Brain microvascular endothelial cell (primary cell): ENCODE results near the gene OR2M5.

ENCODE experiments used
- DNase-seq: peaks from one replicate; pipeline ENCODE4 v3.0.0-alpha.2; 2020
- H3K27ac ChIP-seq: fragments of 250-450 bp; sonication (Bioruptor Pico); 2 replicates; pipeline ENCODE4 v1.5.1; 2020; ENCODE audit warnings: mild to moderate bottlenecking, moderate library complexity
- H3K27me3 ChIP-seq: fragments of 250-450 bp; sonication (Bioruptor Pico); replicated peaks from 2 replicates; pipeline ENCODE4 v1.5.1; 2020; ENCODE audit warnings: mild to moderate bottlenecking
- H3K36me3 ChIP-seq: fragments of 250-450 bp; sonication (Bioruptor Pico); replicated peaks from 2 replicates; pipeline ENCODE4 v1.5.1; 2020; ENCODE audit warnings: mild to moderate bottlenecking
- H3K4me3 ChIP-seq: 2 replicates; pipeline ENCODE4 v1.5.1; 2011; ENCODE audit warnings: low read depth, mild to moderate bottlenecking, control low read depth, low read length, moderate library complexity
- CTCF ChIP-seq: IDR thresholded peaks from 2 replicates; pipeline ENCODE4 v1.5.1; 2011; ENCODE audit warnings: low read depth, mild to moderate bottlenecking, moderate library complexity, low read length, control low read depth, inconsistent platforms; ENCODE audit errors: missing control alignments
- in situ Hi-C: cut with HindIII; loops from 2 replicates; pipeline ENCODE4 v1.10.0; 2017; ENCODE audit warnings: low sequenced_read_pairs, low pct_ligation_motif_present

Gene OR2M5

GRCh38 chr1:248127653-248128052 is 17.3 kb upstream of the OR2M5 start:
- Histone ChIP-seq H3K27ac (no peak overlapping the region), H3K27me3 (no peaks in the 10 kb centered on the region), H3K36me3 (no peaks in the 10 kb centered on the region), H3K4me3 (no peak overlapping the region)
- in situ Hi-C loops: no loop called here
- TF ChIP-seq CTCF: no peak
- no peak for DNase-seq

GRCh38 chr1:248136811-248137210 is 8.1 kb upstream of the OR2M5 start:
- TF ChIP-seq CTCF: no peak
- DNase-seq: no peak

DNA sequence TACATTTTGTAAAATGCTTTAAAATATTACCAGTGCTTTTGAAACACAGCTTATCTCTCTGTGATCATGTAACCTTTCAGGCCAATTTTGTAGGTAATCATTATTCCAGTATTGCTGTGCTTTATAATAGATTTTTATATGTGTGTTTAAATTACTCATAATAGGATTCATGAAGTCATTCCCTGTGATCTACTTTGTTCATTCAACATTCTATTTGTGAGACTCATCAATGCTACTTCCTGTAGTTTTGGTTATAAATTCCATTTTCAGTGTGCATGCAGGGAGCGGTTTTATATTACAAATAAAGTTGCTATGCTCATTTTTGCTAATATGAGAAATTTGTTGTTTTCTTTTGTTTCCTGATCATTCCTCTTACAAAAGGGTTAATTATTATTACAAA is 4.1 kb upstream of the OR2M5 start:
- no peak for TF ChIP-seq CTCF
- no peak for DNase-seq
- in situ Hi-C loops: no loop called here
- Histone ChIP-seq H3K27ac (no peak overlapping the region), H3K4me3 (no peak overlapping the region), H3K27me3 (no peaks in the 10 kb centered on the region), H3K36me3 (no peaks in the 10 kb centered on the region)

More at GRCh38 chr1:248136811-248137210, 8.1 kb upstream of the OR2M5 start:
- in situ Hi-C loops: no loop called here
- Histone ChIP-seq H3K27ac (no peak overlapping the region), H3K36me3 (no peaks in the 10 kb centered on the region), H3K27me3 (no peaks in the 10 kb centered on the region), H3K4me3 (no peak overlapping the region)

DNA sequence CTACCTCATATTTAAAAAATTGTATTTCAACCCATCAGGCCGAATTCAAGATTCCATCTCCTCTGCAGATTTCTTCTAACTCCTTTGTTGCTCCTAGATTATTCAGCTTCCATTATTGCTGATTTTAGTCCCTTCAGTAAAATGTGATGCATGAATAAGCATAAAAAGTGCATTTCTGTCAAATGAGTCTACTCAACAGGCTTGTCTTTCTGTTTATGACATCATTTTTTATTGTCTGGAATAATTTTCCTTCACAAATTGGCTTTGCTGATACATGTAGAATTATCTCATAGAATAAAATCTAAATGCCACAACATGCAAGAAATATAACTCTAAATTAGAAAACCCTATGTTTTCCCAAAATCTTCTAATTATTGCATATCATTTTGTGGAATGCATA is 1.6 kb upstream of the OR2M5 start:
- in situ Hi-C loops: no loop called here

DNA sequence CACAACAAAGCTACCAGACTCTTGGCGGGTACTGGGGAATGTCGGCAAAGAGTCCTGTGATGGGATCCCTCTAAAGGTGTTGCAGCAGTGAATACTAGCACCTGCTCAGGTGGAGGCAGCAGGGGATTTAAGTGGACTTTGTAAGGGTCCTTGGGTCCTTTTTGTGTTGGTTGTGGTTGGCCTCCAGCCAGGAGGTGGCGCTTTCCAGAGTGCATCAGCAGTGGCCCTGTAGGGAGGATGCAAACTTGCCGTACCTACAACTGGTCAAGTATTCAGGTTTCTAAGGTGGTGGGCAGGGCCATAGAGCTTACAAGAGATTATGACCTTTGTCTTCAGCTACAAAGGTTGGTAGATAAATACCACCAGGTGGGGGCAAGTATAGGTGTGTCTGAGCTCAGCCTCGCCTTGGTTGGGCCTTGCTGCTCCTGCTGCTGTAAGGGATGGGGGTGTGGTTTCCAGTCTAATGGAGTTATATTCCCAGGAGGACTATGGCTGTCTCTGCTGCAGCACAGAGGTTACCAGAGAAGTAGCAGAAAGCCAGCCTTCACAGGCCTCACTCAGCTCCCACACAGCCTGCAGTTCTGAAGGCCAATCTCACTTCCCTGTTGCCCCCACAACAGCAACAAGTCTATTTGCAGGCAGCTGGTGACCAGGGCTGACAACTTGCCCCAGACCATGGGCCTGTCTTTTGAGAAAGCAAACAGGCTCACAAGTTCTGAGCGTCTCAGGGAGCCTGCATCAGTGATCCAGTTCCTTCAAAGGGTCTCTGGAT is 7.3 kb downstream of the OR2M5 start:
- no peak for TF ChIP-seq CTCF
- in situ Hi-C loops: no loop called here
- no peak overlapping the region for H3K27ac ChIP-seq
- no peak overlapping the region for H3K4me3 ChIP-seq
- no peak for DNase-seq
- H3K36me3 ChIP-seq: no peaks in the 10 kb centered on the region
- no peaks in the 10 kb centered on the region for H3K27me3 ChIP-seq

More for the DNA sequence above, 1.6 kb upstream of the OR2M5 start:
- no peak for TF ChIP-seq CTCF
- Histone ChIP-seq H3K27me3 (no peaks in the 10 kb centered on the region), H3K4me3 (no peak overlapping the region), H3K36me3 (no peaks in the 10 kb centered on the region), H3K27ac (no peak overlapping the region)
- no peak for DNase-seq

DNA sequence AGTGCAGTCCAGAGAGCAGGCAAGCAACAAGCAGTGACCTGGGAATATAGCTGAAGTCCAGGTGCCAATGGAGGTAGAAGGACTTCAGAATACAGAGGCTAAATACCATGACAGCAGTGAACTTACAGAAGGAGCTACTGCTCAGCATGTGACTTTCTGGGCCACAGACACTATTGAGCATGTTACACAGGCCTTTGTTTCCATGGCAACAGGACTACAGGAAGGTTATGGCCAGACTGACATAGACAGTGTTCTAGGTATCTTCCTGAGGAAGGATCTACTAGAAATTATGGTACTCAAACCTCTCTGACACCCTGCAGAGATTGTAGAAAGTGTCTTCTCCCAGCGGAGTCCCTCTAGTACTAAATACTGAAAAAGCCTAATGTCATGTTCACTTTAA is 11.0 kb downstream of the OR2M5 start:
- no peaks in the 10 kb centered on the region for H3K36me3 ChIP-seq
- H3K4me3 ChIP-seq: no peak overlapping the region
- in situ Hi-C loops: no loop called here
- H3K27me3 ChIP-seq: no peaks in the 10 kb centered on the region
- TF ChIP-seq CTCF: no peak
- DNase-seq: no peak
- H3K27ac ChIP-seq: no peak overlapping the region
